SK-N-MC (cell line): Measurements from ENCODE around the gene SLC49A3.
"Not testable (repeated sequence)": the region's sequence is repeated elsewhere in the genome, so short reads cannot be mapped to it uniquely, and the experiment has no call there.

Experiments
- DNase-seq: peaks from one replicate; pipeline ENCODE4 v3.0.0-alpha.2; 2011; ENCODE audit warnings: low read depth, low spot score
- H3K27ac ChIP-seq: fragments of 200-600 bp; sonication (generic); 2 replicates; pipeline ENCODE4 v1.5.1; 2016; ENCODE audit warnings: mixed run types
- H3K36me3 ChIP-seq: fragments of 200-600 bp; sonication (generic); 2 replicates; pipeline ENCODE4 v1.6.1; 2017; ENCODE audit warnings: antibody characterized with exemption, low read length, mixed read lengths; ENCODE audit not compliant: insufficient read depth
- H3K4me3 ChIP-seq: fragments of 200-600 bp; sonication (generic); 2 replicates; pipeline ENCODE4 v1.5.1; 2016
- H3K9ac ChIP-seq: fragments of 200-600 bp; sonication (generic); 2 replicates; pipeline ENCODE4 v1.8.0; 2017; ENCODE audit warnings: mixed run types, mixed read lengths; ENCODE audit not compliant: insufficient read length
- H3K9me3 ChIP-seq: fragments of 200-600 bp; sonication (generic); 2 replicates; pipeline ENCODE4 v1.6.1; 2017; ENCODE audit warnings: low read depth, mild to moderate bottlenecking, antibody characterized with exemption, low read length, moderate library complexity, mixed read lengths
- EZH2 ChIP-seq: fragments of 200-600 bp; sonication (generic); IDR thresholded peaks from one replicate; pipeline ENCODE4 v1.6.1; 2017; ENCODE audit warnings: antibody characterized with exemption
- FOXP2 ChIP-seq: optimal IDR thresholded peaks from 2 replicates; pipeline ENCODE3; 2011; ENCODE audit warnings: mild to moderate bottlenecking, moderate library complexity; ENCODE audit not compliant: insufficient read depth; ENCODE audit errors: extremely low read length, control extremely low read depth
- POLR2AphosphoS5 ChIP-seq: IDR thresholded peaks from 2 replicates; pipeline ENCODE4 v1.6.1; 2012; ENCODE audit warnings: mild to moderate bottlenecking, low read depth, low read length, borderline replicate concordance

SLC49A3 gene

GRCh38 chr4:674172-675035 lies 14.5 kb downstream of the SLC49A3 start, which contains the start of the genes ATP5ME and MYL5:
Gene ATP5ME (minus strand): TSS chr4:674276. CDS start chr4:674247, 29 bp downstream.
Gene MYL5 (plus strand): TSS chr4:674542. CDS start chr4:678027, 3,485 bp downstream.
- Histone ChIP-seq H3K27ac (peak within 1 kb of the TSS; percentile 70), H3K9ac (peak within 1 kb of the TSS; percentile 98), H3K9me3 (no peaks in the 10 kb centered on the region), H3K4me3 (peak within 1 kb of the TSS; percentile 97), H3K36me3 (peaks cover 26% of the 10 kb centered on the region)
- TF ChIP-seq EZH2 (no peak), POLR2AphosphoS5 (peak; percentile 86), FOXP2 (peak; percentile 88)
- peak; percentile 87 for DNase-seq

DNA sequence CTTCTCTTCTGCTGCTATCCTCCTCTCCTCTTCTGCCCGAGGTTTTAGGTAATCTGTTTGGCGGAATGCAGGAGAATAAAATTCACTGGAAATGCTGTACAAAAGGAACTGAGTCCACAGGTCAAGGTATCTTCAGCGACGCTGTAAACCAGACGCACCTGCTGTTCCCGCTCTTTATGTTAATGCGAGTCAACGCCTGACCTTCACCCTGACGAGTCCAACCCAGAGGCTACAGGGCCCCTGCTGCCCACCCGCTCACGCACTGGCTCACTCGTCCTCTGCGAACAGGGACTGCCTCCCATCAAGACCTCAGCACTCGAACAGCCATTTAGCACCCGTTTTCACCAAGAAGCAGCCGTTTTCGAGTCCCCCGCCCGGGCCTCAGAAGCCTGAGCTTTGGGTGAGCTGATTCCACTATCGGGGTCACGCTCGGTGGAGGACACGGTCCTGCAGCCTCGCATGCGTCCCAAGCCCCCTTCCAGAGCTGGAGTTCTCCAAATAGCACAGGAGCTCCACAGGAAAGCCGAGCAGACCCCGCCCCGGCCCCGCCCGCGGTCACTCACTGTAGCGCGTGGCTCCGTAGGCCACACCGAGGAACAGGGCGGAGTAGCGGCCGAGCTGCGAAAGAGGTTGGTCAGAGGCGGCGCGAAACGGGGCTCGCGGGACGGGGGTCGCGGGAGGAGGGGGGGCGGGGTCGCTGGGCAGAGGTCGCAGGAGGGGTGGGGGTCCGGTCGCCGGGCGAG lies 15.4 kb downstream of the SLC49A3 start:
- TF ChIP-seq POLR2AphosphoS5 (no peak), EZH2 (no peak), FOXP2 (no peak)

DNA sequence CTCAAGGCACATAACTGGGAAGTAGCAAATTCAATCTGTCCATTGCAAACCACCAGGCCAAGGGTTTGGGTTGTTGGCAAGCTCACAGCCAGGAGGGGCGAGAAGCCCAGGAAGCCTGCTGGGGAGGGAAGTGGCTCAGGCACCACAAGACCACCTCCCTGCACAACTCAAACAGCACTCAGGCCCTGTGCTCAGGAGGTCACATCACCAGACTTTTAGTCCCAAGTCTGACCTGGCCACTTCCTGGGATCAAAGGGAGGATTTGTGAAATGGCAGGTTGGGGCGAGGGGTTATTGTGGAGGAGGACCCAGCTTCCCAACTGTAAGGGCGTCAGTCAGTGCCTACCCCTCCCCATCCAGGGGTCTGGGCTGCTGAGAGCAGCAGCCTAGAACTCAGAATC lies 17.2 kb downstream of the SLC49A3 start:
- no peak for DNase-seq
- Histone ChIP-seq H3K9me3 (no peaks in the 10 kb centered on the region), H3K27ac (no peak overlapping the region), H3K9ac (no peak overlapping the region), H3K4me3 (no peak overlapping the region), H3K36me3 (peaks cover 26% of the 10 kb centered on the region)
- TF ChIP-seq POLR2AphosphoS5, result no peak
- no peak for TF ChIP-seq EZH2
- TF ChIP-seq FOXP2, result no peak

More for the DNA sequence above, 15.4 kb downstream of the SLC49A3 start:
- Histone ChIP-seq H3K36me3 (peaks cover 26% of the 10 kb centered on the region), H3K4me3 (peak overlapping the region; percentile 97), H3K27ac (no peak overlapping the region), H3K9me3 (no peaks in the 10 kb centered on the region), H3K9ac (peak overlapping the region; percentile 82)
- DNase-seq, result no peak

- H3K9ac ChIP-seq, H3K27ac ChIP-seq, H3K9me3 ChIP-seq, H3K4me3 ChIP-seq, DNase-seq: not testable (repeated sequence)
- peaks cover 26% of the 10 kb centered on the region for H3K36me3 ChIP-seq
Measured at GRCh38 chr4:669806-670559, 19.0 kb downstream of the SLC49A3 start.

- not testable (repeated sequence) for H3K27ac ChIP-seq, H3K9ac ChIP-seq, DNase-seq, H3K9me3 ChIP-seq, H3K4me3 ChIP-seq
- H3K36me3 ChIP-seq, result peaks cover 26% of the 10 kb centered on the region
Measured at GRCh38 chr4:668219-668618, 20.7 kb downstream of the SLC49A3 start.

DNA sequence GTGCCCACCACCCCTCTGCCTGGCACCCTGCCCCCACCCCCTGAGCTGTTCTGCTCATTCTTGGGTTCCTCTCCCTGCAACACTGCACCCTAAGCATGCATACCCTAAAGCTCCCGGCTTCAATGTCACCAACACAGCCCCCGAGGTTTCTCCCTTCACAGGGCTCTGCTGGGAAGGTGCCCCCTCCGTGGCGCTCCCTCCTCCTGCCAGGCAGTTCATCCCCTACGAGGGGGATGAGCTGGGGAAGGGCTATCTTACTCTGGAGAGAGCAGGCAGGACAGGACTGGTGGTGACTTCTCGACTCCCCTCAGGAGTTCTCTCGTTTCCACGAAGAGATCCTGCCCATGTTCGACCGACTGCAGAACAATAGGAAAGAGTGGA lies 21.4 kb downstream of the SLC49A3 start:
- Histone ChIP-seq H3K9me3 (no peaks in the 10 kb centered on the region), H3K9ac (no peak overlapping the region), H3K27ac (no peak overlapping the region), H3K4me3 (no peak overlapping the region), H3K36me3 (peaks cover 19% of the 10 kb centered on the region)
- TF ChIP-seq FOXP2 (no peak), POLR2AphosphoS5 (no peak), EZH2 (no peak)
- no peak for DNase-seq

- DNase-seq, result no peak
- no peak overlapping the region for H3K27ac ChIP-seq
Measured at GRCh38 chr4:666822-667544, 22.0 kb downstream of the SLC49A3 start.

DNA sequence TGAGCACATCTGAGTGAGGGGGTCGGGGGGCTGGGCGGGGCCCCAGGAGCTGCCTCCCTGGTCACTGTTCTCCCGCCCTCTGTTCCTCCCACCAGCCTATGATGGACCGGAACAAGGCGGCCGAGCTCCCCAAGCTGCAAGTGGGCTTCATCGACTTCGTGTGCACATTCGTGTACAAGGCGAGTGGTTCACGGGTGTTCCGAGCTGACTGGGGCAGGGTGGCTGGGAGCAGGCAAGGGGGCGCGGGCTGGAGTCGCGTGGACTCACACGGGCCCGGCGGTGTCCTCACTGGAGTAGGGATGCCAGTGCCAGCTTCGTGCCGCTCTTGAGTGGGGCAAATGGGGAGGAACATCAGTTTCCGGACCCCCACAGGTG lies 22.5 kb downstream of the SLC49A3 start:
- Histone ChIP-seq H3K27ac (no peak overlapping the region), H3K9me3 (no peaks in the 10 kb centered on the region), H3K36me3 (peaks cover 8% of the 10 kb centered on the region), H3K9ac (no peak overlapping the region), H3K4me3 (no peak overlapping the region)
- TF ChIP-seq FOXP2, result no peak
- TF ChIP-seq POLR2AphosphoS5, result no peak
- TF ChIP-seq EZH2, result no peak
- DNase-seq, result no peak

More at GRCh38 chr4:666822-667544, 22.0 kb downstream of the SLC49A3 start:
- no peaks in the 10 kb centered on the region for H3K9me3 ChIP-seq
- H3K36me3 ChIP-seq, result peaks cover 14% of the 10 kb centered on the region
- H3K9ac ChIP-seq, result no peak overlapping the region
- H3K4me3 ChIP-seq, result no peak overlapping the region
- no peak for TF ChIP-seq FOXP2
- TF ChIP-seq POLR2AphosphoS5, result no peak
- TF ChIP-seq EZH2, result no peak
